ENCODE measurements around the gene POGZ. TPM values are rescaled to one million over a fixed set of nuclear protein-coding genes. Genes with fewer than 3 reads are reported as not detected.

Gene POGZ, protein sequence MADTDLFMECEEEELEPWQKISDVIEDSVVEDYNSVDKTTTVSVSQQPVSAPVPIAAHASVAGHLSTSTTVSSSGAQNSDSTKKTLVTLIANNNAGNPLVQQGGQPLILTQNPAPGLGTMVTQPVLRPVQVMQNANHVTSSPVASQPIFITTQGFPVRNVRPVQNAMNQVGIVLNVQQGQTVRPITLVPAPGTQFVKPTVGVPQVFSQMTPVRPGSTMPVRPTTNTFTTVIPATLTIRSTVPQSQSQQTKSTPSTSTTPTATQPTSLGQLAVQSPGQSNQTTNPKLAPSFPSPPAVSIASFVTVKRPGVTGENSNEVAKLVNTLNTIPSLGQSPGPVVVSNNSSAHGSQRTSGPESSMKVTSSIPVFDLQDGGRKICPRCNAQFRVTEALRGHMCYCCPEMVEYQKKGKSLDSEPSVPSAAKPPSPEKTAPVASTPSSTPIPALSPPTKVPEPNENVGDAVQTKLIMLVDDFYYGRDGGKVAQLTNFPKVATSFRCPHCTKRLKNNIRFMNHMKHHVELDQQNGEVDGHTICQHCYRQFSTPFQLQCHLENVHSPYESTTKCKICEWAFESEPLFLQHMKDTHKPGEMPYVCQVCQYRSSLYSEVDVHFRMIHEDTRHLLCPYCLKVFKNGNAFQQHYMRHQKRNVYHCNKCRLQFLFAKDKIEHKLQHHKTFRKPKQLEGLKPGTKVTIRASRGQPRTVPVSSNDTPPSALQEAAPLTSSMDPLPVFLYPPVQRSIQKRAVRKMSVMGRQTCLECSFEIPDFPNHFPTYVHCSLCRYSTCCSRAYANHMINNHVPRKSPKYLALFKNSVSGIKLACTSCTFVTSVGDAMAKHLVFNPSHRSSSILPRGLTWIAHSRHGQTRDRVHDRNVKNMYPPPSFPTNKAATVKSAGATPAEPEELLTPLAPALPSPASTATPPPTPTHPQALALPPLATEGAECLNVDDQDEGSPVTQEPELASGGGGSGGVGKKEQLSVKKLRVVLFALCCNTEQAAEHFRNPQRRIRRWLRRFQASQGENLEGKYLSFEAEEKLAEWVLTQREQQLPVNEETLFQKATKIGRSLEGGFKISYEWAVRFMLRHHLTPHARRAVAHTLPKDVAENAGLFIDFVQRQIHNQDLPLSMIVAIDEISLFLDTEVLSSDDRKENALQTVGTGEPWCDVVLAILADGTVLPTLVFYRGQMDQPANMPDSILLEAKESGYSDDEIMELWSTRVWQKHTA (N-terminal part only)
- total RNA-seq (2022; extraction: Qiagen RNA extraction): 17.9 to 22.4 TPM (median 19.4 TPM) in 5 replicates

GRCh38 chr1:151459331-151460046 is at the start of gene POGZ:
TSS of gene POGZ (minus strand) at chr1:151459494. CDS start at chr1:151442204, 17,290 bp downstream.

GRCh38 chr1:151399324-151400171 is 59.7 kb downstream of the POGZ start, which contains the start of gene PSMB4:
TSS of gene PSMB4 (plus strand) at chr1:151399573. CDS start at chr1:151399588, 15 bp downstream.

DNA sequence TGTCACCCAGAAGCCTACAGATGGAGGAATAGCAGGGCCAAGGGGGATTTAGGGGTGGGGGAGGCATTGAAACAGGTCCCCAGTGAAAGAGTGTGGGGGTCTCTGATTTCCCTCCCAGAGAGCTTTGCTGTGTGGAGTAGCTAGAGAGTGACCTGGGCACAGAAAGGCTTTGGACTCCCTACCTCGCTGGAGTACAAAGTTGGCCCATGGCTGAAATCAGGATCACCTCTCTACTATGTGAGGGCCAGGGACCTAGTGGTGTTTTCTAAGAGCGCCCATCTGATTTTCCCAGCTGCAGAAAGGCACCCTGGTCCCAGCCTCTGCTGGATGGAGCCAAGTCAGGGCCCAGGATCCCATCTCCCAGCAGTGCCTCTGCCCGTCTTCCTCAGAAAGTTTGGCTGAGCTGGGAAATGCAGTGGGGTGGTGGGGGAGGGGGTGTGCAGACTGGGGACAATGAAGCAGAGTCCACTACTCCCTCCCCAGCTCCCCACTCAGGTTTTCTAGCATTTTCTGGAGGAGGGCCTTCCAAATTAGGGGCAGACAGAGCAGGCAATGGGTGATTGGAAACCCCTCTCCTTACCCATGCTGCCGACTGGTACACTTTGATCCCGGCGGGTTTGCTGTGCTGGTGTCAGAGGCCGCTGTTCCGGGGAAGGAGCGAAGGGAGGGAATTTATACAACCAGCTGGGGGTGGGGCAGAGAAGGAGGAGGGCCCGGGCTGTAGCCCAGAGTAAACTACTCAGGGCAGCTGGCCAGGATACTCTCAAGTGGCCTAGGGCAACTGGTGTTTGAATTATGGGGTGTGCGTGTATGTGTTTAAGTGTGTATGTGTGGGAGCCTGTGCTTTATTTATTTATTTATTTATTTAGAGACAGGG is 87.0 kb downstream of the POGZ start, which contains the start of gene SELENBP1:
Gene SELENBP1 (minus strand): TSS at position 648 of the 877 bp plus-strand sequence. CDS start 64 bp downstream, at position 584.

Other genes with a start within 250 kb of the POGZ start
- 173 to 208 TPM (median 192 TPM) in 5 replicates for gene PSMD4, start 204.8 kb downstream of the POGZ start, total RNA-seq (2022; extraction: Qiagen RNA extraction)
- gene ZNF687, start 177.2 kb downstream of the POGZ start, total RNA-seq (2022; extraction: Qiagen RNA extraction): 10.6 to 14.6 TPM (median 12.9 TPM) in 5 replicates
- 22.7 to 27.1 TPM (median 25.0 TPM) in 5 replicates for gene PI4KB, start 132.1 kb downstream of the POGZ start, total RNA-seq (2022; extraction: Qiagen RNA extraction)
- gene RFX5, start 112.2 kb downstream of the POGZ start, total RNA-seq (2022; extraction: Qiagen RNA extraction): 18.8 to 24.9 TPM (median 21.2 TPM) in 5 replicates
- gene SELENBP1, start 86.8 kb downstream of the POGZ start, total RNA-seq (2022; extraction: Qiagen RNA extraction): 5.7 to 8.9 TPM (median 6.7 TPM) in 5 replicates
- gene PSMB4, start 59.9 kb downstream of the POGZ start, total RNA-seq (2022; extraction: Qiagen RNA extraction): 364 to 428 TPM (median 401 TPM) in 5 replicates
- 1.5 to 2.4 TPM (median 2.2 TPM) in 5 replicates for gene CGN, start 51.9 kb upstream of the POGZ start, total RNA-seq (2022; extraction: Qiagen RNA extraction)
- gene TUFT1, start 80.8 kb upstream of the POGZ start, total RNA-seq (2022; extraction: Qiagen RNA extraction): 8.4 to 10.4 TPM (median 9.2 TPM) in 5 replicates
- 7.0 to 10.3 TPM (median 7.4 TPM) in 5 replicates for gene SNX27, start 152.6 kb upstream of the POGZ start, total RNA-seq (2022; extraction: Qiagen RNA extraction)